K562 (cell line): ENCODE data around the gene CNDP1. TPM values are rescaled to one million over a fixed set of nuclear protein-coding genes. Genes with fewer than 3 reads are reported as not detected.

Source experiments
- CBFA2T3 ChIP-seq: fragments of 450-650 bp; IDR thresholded peaks from 2 replicates; pipeline ENCODE4 v1.6.1; 2017
- CHD2 ChIP-seq: IDR thresholded peaks from 2 replicates; pipeline ENCODE4 v1.6.1; 2011; ENCODE audit warnings: low read depth, low read length
- DIDO1 ChIP-seq: fragments of 450-650 bp; IDR thresholded peaks from 2 replicates; pipeline ENCODE4 v1.6.1; 2016; ENCODE audit warnings: low read depth, missing biosample characterization, missing genetic modification characterization
- ELF1 ChIP-seq: fragments of 200-800 bp; sonication (Bioruptor generic); IDR thresholded peaks from 2 replicates; pipeline ENCODE4 v1.6.1; 2016; ENCODE audit warnings: missing genetic modification characterization, missing compliant biosample characterization
- EP400 ChIP-seq: fragments of 450-650 bp; IDR thresholded peaks from 2 replicates; pipeline ENCODE4 v1.6.1; 2017; ENCODE audit warnings: antibody characterized with exemption, mild to moderate bottlenecking, moderate library complexity
- FOS ChIP-seq: IDR thresholded peaks from 3 replicates; pipeline ENCODE4 v1.6.1; 2011; ENCODE audit not compliant: insufficient read length; ENCODE audit errors: extremely low read depth
- NFXL1 ChIP-seq: fragments of 450-650 bp; formaldehyde crosslinking; IDR thresholded peaks from 2 replicates; pipeline ENCODE4 v1.4.0; 2021; ENCODE audit warnings: mild to moderate bottlenecking
- NR2C1 ChIP-seq, 2 experiments: fragments of 450-650 bp; IDR thresholded peaks; 2 replicates each; pipeline ENCODE4 v1.6.1; 2017; ENCODE audit warnings: mild to moderate bottlenecking in 2 of 2, antibody characterized with exemption in 1 of 2, inconsistent platforms in 1 of 2, missing compliant biosample characterization in 1 of 2, missing genetic modification characterization in 1 of 2
- RBBP5 ChIP-seq: fragments of 200-600 bp; sonication (generic); IDR thresholded peaks from 2 replicates; pipeline ENCODE4 v1.6.1; 2012; ENCODE audit warnings: borderline replicate concordance, mild to moderate bottlenecking, low read length, control low read depth, inconsistent platforms; ENCODE audit not compliant: insufficient read depth, poor library complexity, severe bottlenecking
- RBM14 ChIP-seq: fragments of 200-400 bp; formaldehyde crosslinking; IDR thresholded peaks from 2 replicates; pipeline ENCODE4 v1.6.1; 2018; ENCODE audit warnings: low read depth, mild to moderate bottlenecking, low read length, moderate library complexity, borderline replicate concordance; ENCODE audit not compliant: insufficient read depth
- ZNF197 ChIP-seq: fragments of 200-800 bp; sonication (Bioruptor generic); IDR thresholded peaks from 2 replicates; pipeline ENCODE4 v1.6.1; 2016; ENCODE audit warnings: low read depth, missing genetic modification characterization, missing compliant biosample characterization
- ZNF239 ChIP-seq: fragments of 250-450 bp; sonication (Bioruptor Pico); IDR thresholded peaks from 2 replicates; pipeline ENCODE4 v1.4.0; 2020; ENCODE audit warnings: mild to moderate bottlenecking
- polyA plus RNA-seq, 8 experiments: library from polyadenylated mRNA; depleted of rRNA in 4 of 8; stranded (reverse) in 5 of 8; unstranded in 3 of 8; fragments of >200 nt; fragmentation: Nextera tagmentation in 2 of 8; fragmentation: Illumina TruSeq in 1 of 8; extraction: Ambion mirVana in 2 of 8; extraction: Trizol in 1 of 8; gene quantifications; 2 replicates each; pipeline versions ENCODE4 v1.2.1 to v1.2.3, GENCODE V29; 2011 to 2014; ENCODE audit warnings: inconsistent platforms in 1 of 8, missing spikeins in 1 of 8
- total RNA-seq, 7 experiments: library from RNA; depleted of rRNA in 6 of 7; stranded (reverse); fragments of >200 nt in 6 of 7; fragmentation: Illumina TruSeq in 2 of 7; extraction: Trizol in 2 of 7; gene quantifications; 2 replicates each; pipeline versions ENCODE4 v1.2.1 to v1.2.3, GENCODE V29; 2011 to 2021; ENCODE audit warnings: low replicate concordance in 1 of 7
- TF ChIP-seq, protein P1 (sequence below): fragments of 450-650 bp; formaldehyde crosslinking; IDR thresholded peaks from 2 replicates; pipeline ENCODE4 v1.4.0; 2020; ENCODE audit warnings: mild to moderate bottlenecking, moderate library complexity
- TF ChIP-seq, protein P2 (sequence below): fragments of 200-800 bp; sonication (Bioruptor generic); IDR thresholded peaks from 2 replicates; pipeline ENCODE4 v1.6.1; 2017; ENCODE audit warnings: missing genetic modification characterization, missing compliant biosample characterization
- TF ChIP-seq, protein P3 (sequence below), 3 experiments: fragments of 200-800 bp in 1 of 3; sonication (Bioruptor generic) in 1 of 3; sonication (generic) in 1 of 3; formaldehyde crosslinking in 1 of 3; IDR thresholded peaks; 2 replicates each; pipeline versions ENCODE4 v1.6.1 to v1.8.0; 2016 to 2022; ENCODE audit warnings: mild to moderate bottlenecking in 2 of 3, missing compliant biosample characterization in 2 of 3, missing genetic modification characterization in 2 of 3, missing genetic modification reagents in 1 of 3
- TF ChIP-seq, protein P4 (sequence below): fragments of 250-450 bp; sonication (Bioruptor Pico); IDR thresholded peaks from 2 replicates; pipeline ENCODE4 v1.5.1; 2021; ENCODE audit warnings: mild to moderate bottlenecking
- TF ChIP-seq, protein P5 (sequence below): fragments of 450-650 bp; IDR thresholded peaks from 2 replicates; pipeline ENCODE4 v1.6.1; 2018; ENCODE audit warnings: mild to moderate bottlenecking, low read depth; ENCODE audit not compliant: partially characterized antibody

CNDP1 gene
- total and polyA plus RNA-seq, 9 of the 15 experiments (the other 6 are each of a cell fraction or from before 2014, with no cell fraction given): not detected

DNA sequence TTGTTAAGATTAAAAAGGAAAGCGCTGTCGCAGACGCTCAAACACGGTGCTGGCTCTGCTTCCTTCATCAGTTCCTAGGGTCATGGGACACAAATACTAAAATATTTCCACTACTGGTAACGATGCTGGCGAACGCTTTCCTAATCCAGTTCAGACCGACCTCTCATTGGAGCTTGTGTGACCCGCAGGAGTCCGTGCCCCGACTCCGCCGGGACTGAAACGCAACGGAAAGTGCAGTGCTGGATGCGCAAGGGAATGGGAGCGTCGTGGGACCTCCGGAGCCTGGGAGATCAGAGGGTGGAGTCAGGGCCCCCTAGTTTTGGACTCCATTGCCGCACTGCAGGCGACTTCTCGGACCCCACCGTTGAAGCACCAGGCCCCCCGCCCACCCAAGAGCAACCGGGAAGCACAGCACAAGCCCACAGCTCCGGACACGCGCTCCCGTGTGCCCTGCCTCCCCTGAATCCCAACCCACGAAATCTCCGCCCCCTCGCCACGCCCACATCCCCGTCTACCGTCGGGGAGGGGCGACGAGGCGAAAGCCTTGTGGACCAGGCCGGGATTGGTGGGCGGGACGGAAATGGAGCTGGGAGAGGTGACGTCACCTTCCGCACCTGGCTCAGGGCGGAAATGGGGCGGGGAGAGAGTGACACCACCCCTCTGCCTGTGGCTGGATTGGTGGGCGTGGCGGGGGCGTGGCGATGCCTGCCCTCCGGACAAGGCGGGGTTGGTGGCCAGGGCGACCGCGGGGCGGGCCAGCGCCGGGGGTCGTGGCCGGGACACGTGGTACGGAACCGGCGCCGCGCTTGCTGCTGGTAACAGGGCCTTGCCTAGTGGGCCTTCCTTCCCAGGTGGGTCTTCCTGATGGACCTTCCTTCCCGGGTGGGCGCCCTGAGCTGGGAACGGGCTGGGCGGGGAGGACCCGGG lies 38.5 kb upstream of the CNDP1 start, which contains the start of gene CNDP2 (continued):
- TF ChIP-seq, protein P1, sequence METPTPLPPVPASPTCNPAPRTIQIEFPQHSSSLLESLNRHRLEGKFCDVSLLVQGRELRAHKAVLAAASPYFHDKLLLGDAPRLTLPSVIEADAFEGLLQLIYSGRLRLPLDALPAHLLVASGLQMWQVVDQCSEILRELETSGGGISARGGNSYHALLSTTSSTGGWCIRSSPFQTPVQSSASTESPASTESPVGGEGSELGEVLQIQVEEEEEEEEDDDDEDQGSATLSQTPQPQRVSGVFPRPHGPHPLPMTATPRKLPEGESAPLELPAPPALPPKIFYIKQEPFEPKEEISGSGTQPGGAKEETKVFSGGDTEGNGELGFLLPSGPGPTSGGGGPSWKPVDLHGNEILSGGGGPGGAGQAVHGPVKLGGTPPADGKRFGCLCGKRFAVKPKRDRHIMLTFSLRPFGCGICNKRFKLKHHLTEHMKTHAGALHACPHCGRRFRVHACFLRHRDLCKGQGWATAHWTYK (CRISPR knock-in tag): no peak
- no peak for TF ChIP-seq FOS
- no peak for TF ChIP-seq CBFA2T3
- no peak for TF ChIP-seq RBM14
- no peak for TF ChIP-seq CHD2
- TF ChIP-seq, protein P2, sequence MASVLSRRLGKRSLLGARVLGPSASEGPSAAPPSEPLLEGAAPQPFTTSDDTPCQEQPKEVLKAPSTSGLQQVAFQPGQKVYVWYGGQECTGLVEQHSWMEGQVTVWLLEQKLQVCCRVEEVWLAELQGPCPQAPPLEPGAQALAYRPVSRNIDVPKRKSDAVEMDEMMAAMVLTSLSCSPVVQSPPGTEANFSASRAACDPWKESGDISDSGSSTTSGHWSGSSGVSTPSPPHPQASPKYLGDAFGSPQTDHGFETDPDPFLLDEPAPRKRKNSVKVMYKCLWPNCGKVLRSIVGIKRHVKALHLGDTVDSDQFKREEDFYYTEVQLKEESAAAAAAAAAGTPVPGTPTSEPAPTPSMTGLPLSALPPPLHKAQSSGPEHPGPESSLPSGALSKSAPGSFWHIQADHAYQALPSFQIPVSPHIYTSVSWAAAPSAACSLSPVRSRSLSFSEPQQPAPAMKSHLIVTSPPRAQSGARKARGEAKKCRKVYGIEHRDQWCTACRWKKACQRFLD: peak; percentile 59; the same call in 1 of the 2 replicates
- TF ChIP-seq ELF1 (tag): peak; percentile 91
- no peak for TF ChIP-seq NR2C1 (IDR thresholded peaks at IDR 0.05)
- TF ChIP-seq NR2C1 (tag; IDR thresholded peaks at IDR 0.05): peak; percentile 17; the same call in 1 of the 2 replicates
- TF ChIP-seq NFXL1 (CRISPR knock-in tag): no peak
- TF ChIP-seq, protein P3, sequence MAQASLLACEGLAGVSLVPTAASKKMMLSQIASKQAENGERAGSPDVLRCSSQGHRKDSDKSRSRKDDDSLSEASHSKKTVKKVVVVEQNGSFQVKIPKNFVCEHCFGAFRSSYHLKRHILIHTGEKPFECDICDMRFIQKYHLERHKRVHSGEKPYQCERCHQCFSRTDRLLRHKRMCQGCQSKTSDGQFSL (CRISPR knock-in tag; IDR thresholded peaks at IDR 0.05): peak; percentile 53; the same call in 1 of the 2 replicates
- TF ChIP-seq, protein P3 (tag; IDR thresholded peaks at IDR 0.05): no peak
- TF ChIP-seq ZNF239: no peak
- TF ChIP-seq ZNF197: no peak
- no peak for TF ChIP-seq DIDO1 (tag)
- TF ChIP-seq, protein P4, sequence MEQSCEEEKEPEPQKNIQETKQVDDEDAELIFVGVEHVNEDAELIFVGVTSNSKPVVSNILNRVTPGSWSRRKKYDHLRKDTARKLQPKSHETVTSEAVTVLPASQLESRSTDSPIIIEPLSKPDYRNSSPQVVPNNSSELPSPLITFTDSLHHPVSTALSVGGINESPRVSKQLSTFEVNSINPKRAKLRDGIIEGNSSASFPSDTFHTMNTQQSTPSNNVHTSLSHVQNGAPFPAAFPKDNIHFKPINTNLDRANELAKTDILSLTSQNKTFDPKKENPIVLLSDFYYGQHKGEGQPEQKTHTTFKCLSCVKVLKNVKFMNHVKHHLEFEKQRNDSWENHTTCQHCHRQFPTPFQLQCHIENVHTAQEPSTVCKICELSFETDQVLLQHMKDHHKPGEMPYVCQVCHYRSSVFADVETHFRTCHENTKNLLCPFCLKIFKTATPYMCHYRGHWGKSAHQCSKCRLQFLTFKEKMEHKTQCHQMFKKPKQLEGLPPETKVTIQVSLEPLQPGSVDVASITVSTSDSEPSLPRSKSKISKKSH (CRISPR knock-in tag): no peak
- TF ChIP-seq EP400: peak; percentile 89; the same call in 1 of the 2 replicates
- TF ChIP-seq, protein P5, sequence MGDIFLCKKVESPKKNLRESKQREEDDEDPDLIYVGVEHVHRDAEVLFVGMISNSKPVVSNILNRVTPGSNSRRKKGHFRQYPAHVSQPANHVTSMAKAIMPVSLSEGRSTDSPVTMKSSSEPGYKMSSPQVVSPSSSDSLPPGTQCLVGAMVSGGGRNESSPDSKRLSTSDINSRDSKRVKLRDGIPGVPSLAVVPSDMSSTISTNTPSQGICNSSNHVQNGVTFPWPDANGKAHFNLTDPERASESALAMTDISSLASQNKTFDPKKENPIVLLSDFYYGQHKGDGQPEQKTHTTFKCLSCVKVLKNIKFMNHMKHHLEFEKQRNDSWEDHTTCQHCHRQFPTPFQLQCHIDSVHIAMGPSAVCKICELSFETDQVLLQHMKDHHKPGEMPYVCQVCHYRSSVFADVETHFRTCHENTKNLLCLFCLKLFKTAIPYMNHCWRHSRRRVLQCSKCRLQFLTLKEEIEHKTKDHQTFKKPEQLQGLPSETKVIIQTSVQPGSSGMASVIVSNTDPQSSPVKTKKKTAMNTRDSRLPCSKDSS: no peak
- no peak for TF ChIP-seq RBBP5
